Activated CD4-positive, CD25-positive, alpha-beta regulatory T cell treated with anti-CD3 and anti-CD28 coated beads, Interleukin-2, amount 50 U/mL, for 72 hours (primary cell): ENCODE data around the gene ZNF106.

Source experiments
- DNase-seq: peaks from one replicate; pipeline ENCODE4 v3.0.0; 2021

The ZNF106 gene

GRCh38 chr15:42490671-42491538 is at the start of gene ZNF106:
Gene ZNF106, minus strand, starts transcription at chr15:42491141. Its CDS starts 18,852 bp downstream, at chr15:42472289.
- DNase-seq: peak; percentile 87

- no peak for DNase-seq
Observed at GRCh38 chr15:42533246-42533645, 42.3 kb upstream of the ZNF106 start.

- DNase-seq: no peak
Observed at GRCh38 chr15:42528970-42529369, 38.0 kb upstream of the ZNF106 start.

GRCh38 chr15:42523331-42523730 is 32.4 kb upstream of the ZNF106 start:
- no peak for DNase-seq

DNA sequence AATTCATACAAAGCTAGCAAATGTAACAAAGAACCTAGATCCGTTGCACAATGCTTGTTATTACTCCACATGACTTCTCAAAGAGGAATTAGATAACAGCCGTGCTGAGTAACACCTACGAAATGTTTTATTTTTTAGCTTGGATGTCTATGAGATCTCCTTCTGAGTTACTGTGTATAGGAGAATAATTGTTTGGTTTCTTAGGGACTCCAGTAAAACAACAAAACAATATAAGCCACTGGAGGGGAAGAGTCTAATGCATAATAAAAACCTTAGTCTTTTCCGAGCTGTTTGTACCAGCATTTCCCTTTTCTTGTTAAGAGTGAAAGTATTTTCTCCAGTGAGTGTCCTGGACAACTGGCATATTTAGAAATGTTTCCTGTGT is 20.1 kb upstream of the ZNF106 start:
- DNase-seq: no peak

DNA sequence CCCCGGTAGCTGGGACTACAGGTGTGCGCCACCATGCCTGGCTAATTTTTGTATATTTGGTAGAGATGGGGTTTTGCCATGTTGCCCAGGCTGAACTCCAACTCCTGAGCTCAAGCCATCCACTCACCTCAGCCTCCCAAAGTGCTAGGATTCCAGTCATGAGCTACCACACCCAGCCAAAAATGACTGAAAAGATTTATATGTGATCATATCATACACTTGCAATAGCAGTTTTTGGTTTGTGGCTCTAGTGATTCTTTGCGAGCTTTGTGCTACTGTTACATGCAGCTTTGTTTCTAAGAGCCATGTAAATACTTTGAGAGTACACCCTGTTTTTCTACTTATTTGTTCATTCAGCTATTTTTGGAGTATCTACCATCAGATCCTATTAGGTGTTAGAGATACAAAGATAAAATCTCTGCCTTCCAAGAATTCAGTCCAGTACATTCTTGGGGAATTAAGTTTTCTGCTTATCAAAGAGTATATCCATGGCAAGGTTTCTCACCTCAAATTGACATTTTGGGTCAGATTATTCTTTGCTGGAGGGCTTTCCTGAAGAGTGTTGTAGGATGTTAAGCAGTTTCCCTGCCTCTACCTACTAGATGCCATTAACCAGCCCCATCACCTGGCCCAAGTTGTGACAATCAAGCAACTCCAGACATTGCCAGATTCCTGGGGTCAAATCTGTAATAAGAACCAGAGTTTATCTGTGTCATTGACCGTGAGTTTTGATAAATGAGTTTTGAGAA is 19.5 kb upstream of the ZNF106 start:
- no peak for DNase-seq

GRCh38 chr15:42508263-42508690 is 17.3 kb upstream of the ZNF106 start:
- no peak for DNase-seq

DNA sequence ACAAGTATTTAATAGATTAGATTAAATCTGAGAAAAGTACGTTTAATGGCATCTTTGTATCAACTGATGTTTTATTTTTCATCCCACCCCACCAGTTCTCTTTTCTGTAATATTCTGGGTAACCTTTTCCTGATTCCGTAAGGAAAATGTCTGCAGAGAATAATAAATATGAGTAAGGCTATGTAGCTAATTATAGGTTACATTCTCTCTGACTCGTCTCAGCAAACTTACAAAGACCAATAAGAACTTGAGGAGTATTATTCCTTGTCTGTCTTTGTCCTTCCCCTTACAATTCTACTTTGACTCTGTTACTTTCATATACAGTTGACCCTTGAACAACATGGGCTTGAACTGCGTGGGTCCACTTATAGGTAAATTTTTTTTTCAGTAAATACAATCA is 16.6 kb upstream of the ZNF106 start:
- no peak for DNase-seq

- DNase-seq: no peak
Observed at GRCh38 chr15:42504631-42505030, 13.7 kb upstream of the ZNF106 start.

DNA sequence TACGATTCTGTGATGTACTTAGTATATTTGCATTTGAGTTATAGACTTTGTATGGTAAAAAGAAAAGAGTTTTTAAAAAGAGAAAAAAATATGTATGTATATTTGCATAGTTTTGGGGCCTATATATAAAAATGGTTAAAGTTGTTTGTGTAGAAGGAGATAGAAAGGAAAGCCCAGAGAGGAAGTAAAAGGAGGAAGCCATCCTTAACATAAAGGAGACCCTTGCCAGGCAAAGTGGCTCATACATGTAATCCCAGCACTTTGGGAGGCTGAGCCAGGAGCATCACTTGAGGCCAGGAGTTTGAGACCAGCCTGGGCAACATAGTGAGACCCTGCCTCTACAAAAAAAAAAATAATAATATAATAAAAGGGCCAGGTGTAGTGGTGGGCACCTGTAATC is 12.9 kb upstream of the ZNF106 start:
- DNase-seq: no peak

- no peak for DNase-seq
Observed at GRCh38 chr15:42502477-42502876, 11.5 kb upstream of the ZNF106 start.

GRCh38 chr15:42499858-42500609 is 9.1 kb upstream of the ZNF106 start:
- DNase-seq: no peak

DNA sequence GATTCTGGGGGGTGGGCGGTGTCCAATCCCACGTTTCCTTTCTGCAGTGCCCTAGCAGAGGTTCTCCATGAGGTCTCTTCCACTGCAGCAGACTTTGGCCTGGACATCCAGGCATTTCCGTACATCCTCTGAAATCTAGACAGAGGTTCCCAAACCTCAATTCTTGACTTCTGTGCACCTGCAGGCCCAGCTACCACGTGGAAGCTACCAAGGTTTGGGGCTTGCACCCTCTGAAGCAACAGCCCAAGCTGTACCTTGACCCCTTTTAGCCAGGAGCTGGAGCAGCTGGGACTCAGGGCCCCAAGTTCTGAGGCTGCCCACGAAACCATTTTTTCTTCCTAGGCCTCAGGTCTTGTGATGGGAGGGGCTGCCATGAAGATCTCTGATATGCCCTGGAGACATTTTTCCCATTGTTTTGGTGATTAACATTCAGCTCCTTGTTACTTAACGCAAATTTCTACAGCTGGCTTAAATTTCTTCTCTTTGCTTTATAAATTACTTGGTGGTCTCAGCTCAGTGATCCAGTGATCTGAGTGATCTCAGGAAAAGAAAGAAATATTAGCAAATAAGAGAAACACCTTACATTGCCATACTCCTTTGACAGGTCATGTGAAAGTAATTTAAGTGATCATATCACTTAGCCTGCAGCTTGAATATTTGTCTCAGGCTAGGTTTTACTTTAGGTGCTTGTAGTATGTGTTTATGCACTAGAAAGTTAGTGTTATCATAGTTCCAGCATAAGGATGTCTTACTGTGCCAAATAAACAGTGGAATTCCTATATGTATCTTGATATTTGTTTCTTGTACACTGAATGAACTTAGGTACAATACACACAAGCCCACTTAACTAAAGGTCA is 7.5 kb upstream of the ZNF106 start:
- no peak for DNase-seq

- DNase-seq: peak; percentile 85
Observed at GRCh38 chr15:42495361-42496212, 4.6 kb upstream of the ZNF106 start, which contains the start of gene SNAP23. Gene SNAP23, plus strand, starts transcription at chr15:42495634. Its CDS starts 16,213 bp downstream, at chr15:42511847.

GRCh38 chr15:42494998-42495360 is 4.0 kb upstream of the ZNF106 start:
- DNase-seq: no peak

- DNase-seq: no peak
Observed at GRCh38 chr15:42493679-42494078, 2.7 kb upstream of the ZNF106 start.

DNA sequence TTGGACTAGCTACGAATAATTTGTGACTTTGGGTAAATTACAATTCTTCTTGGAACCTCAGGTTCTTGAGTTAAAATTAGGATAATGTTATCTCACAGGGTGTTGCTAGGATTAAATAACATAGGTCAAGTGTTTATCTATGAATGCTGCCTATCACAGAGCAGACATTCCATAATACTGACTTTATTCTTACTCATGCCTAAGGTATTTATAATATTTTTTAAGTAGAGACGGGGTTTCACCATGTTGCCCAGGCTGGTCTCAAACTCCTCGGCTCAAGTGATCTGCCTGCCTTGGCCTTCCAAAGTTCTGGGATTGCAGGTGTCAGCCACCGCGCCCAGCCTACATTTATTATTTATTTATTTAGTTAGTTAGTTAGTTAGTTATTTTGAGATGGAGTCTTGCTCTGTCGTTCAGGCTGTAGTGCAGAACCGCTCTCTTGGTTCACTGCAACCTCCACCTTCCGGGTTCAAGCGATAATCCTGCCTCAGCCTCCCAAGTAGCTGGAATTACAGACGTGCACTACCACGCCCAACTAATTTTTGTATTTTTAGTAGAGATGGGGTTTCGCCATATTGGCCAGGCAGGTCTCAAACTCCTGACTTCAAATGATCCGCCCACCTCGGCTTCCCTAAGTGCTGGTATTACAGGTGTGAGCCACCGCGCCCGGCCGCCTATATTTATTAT is 741 bp upstream of the ZNF106 start:
- no peak for DNase-seq

- DNase-seq: no peak
Observed at GRCh38 chr15:42490291-42490670, 660 bp downstream of the ZNF106 start.

- no peak for DNase-seq
Observed at GRCh38 chr15:42483677-42484076, 7.3 kb downstream of the ZNF106 start.

DNA sequence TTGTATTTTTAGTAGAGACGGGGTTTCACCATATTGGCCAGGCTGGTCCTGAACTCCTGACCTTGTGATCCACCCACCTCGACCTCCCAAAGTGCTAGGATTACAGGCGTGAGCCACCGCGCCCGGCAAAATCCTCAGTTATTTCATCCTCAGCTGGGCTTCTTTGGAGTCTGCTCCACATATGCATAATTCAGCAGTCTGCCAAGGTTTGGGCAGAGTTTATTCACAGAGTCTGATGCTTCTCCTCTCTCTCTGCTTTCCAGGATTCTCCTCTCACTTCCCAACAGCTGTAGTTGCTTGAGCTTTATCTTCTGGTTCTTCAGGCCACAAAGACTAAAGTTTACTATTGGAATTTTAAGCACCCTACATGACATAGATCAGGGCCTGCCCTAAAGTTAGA is 8.2 kb downstream of the ZNF106 start:
- no peak for DNase-seq

DNA sequence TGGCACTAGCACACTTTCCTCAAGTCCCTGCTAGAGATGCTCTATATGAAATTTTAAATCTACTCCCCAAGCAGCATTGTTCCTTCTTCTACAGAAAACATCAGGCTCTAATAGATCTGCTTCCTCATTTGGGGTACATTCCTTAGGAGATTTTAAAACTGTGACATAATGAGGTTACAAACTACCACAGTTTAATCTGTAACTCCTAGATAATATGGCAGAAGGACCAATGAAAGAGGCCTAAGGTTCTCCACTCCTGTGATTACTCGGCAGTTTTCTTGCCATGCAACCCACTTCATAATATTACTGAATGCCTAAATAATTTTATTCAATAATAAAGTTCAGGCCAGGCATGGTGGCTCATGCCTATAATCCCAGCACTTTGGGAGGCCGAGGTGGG is 16.1 kb downstream of the ZNF106 start:
- no peak for DNase-seq
